HFF-Myc (cell line): ENCODE results near the gene KLHL26.

ENCODE experiments used
- DNase-seq: peaks from one replicate; pipeline ENCODE4 v3.0.0-alpha.2; 2011; ENCODE audit warnings: low read depth; ENCODE audit errors: extremely low read depth
- H3K4me3 ChIP-seq: replicated peaks from 2 replicates; pipeline ENCODE4 v1.5.1; 2011; ENCODE audit warnings: low read depth, mild to moderate bottlenecking, control low read depth, low read length
- CTCF ChIP-seq: IDR thresholded peaks from 2 replicates; pipeline ENCODE4 v1.5.1; 2012; ENCODE audit warnings: mild to moderate bottlenecking, low read depth, low read length, control low read depth; ENCODE audit errors: missing control alignments

Gene KLHL26

DNA sequence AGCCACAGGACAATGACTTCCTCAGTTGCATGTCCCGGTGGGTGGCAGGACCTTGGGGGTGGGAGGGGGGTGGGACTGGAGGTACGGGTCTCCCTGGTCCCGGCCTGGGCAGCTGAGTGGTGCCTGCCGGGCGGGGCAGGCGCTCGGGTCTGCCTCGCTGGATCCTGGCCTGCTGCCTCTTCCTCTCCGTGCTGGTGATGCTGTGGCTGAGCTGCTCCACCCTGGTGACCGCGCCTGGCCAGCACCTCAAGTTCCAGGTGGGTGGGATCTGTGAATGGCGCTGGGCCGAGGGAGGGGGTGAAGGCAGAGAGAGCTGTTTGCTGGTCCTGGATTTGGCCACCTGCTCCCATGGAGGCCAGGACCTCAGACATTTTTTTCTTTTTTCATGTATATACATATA, 18.6 kb upstream of the KLHL26 start:
- DNase-seq: no peak
- no peak for TF ChIP-seq CTCF
- no peak overlapping the region for H3K4me3 ChIP-seq

GRCh38 chr19:18620311-18620710, 16.5 kb upstream of the KLHL26 start:
- DNase-seq: no peak
- H3K4me3 ChIP-seq: no peak overlapping the region
- TF ChIP-seq CTCF: no peak

GRCh38 chr19:18620902-18621301, 15.9 kb upstream of the KLHL26 start:
- DNase-seq: no peak
- no peak for TF ChIP-seq CTCF
- H3K4me3 ChIP-seq: no peak overlapping the region

DNA sequence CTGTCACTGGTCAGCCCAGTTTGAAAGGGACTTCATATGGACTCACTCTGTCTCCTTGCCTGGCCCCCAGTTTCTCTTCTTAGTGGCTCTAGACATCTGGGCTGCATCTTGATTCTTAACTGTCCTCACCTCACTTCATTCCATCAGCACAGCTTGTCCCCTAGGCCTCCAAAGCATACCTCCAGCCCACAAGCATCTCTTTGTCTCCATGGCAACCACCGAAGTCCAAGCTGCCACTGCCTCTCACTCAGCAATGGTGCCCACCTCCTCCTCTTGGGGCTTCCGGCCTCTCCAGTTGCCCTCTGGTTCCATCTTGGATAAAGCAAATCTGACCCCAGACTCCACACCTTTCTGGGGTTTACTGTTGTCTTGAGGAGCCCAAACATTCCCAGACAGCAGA, 9.9 kb upstream of the KLHL26 start:
- DNase-seq: no peak
- TF ChIP-seq CTCF: no peak
- no peak overlapping the region for H3K4me3 ChIP-seq

- DNase-seq: no peak
- H3K4me3 ChIP-seq: no peak overlapping the region
- TF ChIP-seq CTCF: no peak
Observed at GRCh38 chr19:18629166-18630088, 7.4 kb upstream of the KLHL26 start.

DNA sequence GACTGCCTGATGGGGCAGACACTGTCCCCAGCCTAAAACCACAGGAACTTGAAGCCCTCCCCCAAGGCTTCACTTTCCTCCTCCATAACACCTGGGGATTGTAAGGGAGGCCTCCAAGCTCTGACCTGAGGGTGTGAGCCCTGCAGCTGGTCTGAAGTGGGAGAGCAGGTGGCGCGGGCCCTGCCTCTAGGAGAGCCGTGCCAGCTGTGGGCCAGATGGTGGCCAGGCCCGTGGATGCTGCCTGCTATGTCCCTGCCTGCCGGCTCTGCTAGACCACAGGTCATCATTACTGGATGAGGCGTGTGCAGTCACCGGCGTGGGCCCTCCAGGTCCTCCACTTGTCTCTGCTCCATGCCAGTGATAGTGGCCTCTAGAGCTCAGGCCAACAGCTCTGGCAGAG, 3.5 kb upstream of the KLHL26 start:
- TF ChIP-seq CTCF: no peak
- no peak overlapping the region for H3K4me3 ChIP-seq
- DNase-seq: no peak
